HTR-8/SVneo (cell line): ENCODE data around the gene LRRC28.
"Not testable (repeated sequence)": the region's sequence is repeated elsewhere in the genome, so short reads cannot be mapped to it uniquely, and the experiment has no call there.

Experiments
- DNase-seq: peaks from one replicate; pipeline ENCODE4 v3.0.0; 2011; ENCODE audit warnings: low spot score, mixed read lengths; ENCODE audit not compliant: insufficient read length
- FAIRE-seq: peaks from 2 replicates; lab custom pipeline; 2011; peaks lifted over from hg19 to GRCh38; lab: Jason Lieb, UNC

LRRC28 gene

DNA sequence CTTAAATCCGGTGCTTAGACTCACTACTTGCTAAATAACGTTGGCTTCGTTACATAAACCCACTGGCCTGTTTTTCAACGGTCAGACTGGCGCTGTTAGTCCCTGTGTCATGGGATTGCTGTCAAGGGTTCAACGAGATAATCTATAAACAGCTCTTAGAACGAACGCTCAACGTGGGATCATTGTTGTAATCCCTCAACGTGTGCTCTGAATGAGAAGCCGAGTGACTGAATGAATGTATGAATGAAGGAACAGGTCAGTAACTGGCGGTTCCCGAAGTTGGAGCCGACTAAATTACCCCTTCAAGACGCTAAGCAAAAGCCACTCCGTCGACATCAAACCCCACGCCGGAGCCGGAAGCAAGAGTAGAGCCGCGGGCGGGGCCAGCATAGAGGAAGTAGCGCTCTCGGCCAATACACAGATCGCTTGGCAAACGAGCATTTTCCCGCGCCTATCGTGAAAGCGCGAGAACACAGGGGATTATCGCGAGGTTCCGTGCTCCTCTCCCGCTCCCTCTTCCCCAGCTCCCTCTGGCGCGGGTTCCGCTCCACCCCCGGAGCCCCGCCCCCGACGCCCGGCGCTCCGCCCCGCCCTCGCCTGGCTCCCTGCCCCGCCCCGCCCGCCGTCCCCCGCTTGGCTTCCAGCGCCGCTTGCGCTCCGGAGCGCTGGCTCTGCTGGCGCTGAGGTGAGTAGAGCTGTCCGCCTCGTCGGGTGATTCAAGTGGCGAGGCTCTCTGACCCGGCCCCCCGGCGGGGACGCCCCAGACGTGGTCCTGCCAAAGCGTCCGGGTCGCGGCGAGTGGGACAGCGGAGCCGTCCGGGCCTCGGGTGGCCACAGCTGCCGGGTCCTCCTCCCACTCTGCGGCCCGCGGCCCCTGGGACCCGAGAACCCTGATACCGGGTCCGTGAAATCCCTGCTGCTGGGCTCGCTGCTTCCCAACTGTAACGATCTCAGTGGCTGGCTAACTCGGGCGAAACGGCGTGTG is at the start of gene LRRC28:
LRRC28 (plus strand) TSS at position 625 of the 985 bp plus-strand sequence. CDS start 4,477 bp downstream, outside the sequence.
- FAIRE-seq: peak; percentile 89
- peak; percentile 94 for DNase-seq

DNA sequence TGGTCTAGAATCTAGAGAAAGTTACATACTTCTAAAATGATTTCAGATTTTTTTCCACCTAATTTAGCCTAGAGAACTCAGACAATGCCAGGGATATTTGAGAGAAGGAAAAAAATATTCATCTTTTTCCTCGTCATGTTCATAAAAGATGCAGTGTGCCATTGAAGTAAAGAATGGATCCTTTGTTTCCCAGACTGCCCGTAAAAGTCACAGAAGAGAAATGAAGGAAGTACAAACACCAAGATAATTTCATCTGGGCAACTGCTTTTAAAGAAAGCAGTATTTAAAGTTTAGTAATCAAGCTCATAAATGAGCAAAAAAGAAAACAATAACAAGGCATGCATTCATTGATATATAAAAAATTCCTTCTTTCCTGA is 49.1 kb upstream of the LRRC28 start:
- no peak for DNase-seq
- FAIRE-seq: no peak

DNA sequence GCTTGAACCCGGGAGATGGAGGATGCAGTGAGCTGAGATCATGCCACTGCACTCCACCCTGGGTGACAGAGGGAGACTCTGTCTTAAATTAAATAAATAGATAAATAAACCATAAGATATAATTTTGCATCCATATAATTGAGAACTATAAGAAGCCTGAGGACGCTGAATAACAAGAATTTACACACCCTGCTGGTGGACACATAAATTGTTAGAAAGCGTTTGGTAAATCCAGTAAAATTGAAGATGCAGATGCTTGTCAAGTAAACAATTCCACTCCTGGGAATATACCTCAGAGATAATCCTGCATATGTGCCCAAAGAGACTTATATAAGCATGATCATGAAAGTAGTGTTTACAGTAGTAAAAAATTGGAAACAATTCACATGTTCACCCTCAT is 43.6 kb upstream of the LRRC28 start:
- FAIRE-seq: no peak
- DNase-seq: no peak

DNA sequence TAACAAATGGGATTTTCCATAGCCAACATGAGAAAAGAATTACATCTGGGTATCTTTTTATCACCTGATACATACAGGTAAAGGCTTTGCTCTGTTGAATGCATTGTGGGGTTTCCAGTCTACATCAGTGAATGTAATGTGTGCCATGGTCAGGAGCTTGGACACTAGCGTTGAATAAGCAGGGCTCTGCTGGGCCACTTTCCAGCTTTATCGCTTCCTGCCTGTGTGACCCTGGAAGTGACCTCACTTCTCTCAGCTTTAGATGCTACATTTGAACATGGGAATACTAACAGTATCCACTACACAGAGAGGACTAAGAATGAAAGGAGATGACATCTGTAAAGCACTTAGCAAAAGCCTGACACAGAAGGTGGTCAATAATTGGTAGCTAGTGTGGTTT is 42.0 kb upstream of the LRRC28 start:
- FAIRE-seq: no peak
- no peak for DNase-seq

DNA sequence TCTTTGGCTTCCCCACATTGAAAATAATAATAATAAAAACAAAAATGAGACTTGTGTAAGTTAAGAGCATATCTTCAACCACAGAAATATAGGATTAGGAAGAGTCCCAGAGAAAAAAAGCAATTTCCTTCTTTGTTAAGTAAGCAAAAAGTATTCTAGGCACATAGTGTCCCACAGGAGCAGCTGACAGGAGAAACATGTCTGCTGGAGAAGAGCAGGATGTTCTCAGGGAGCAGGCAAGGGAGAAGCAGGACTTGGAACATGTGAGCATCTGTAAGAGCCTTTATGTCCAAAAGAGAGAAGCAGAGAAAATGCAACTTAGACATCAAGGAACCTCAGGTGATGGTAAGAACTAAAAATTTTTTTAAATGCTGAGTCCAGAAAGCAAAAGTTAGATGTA is 40.9 kb upstream of the LRRC28 start:
- DNase-seq: no peak
- no peak for FAIRE-seq

DNA sequence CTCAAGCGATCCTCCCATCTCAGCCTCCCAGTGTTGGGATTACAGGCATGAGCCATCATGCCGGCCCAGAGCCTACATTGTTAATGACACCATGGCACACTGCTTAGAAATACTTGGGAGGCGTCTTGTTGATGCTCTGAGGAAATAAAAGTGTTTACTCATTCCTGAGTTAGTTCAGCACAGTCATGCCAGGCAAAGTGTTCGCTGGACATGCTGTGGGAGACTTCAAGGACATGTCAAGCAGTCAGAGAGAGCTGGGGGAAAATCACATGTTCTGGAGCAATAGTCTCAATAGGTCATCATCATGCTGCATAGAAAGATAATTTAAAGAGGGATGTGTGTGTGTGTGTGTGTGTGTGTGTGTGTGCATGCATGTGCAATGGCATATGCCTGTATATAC is 39.4 kb upstream of the LRRC28 start:
- no peak for FAIRE-seq
- no peak for DNase-seq

DNA sequence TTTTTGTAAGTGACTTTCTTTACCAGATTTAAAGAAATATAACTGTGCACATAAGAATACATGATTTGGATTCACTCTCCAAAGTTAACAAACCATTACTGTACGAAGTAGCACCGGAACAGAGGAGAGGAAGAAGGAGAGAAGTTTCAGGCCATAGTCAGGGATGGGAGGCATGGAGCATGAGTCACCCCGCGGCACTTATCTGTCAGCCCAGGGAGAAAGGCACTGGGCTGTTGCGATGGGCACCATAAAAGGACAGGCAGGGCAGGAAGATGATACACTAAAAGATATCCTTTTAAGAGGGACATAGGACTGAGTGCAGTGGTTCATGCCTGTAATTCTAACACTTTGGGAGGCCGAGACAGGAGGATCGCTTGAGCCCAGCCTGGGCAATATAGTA is 38.9 kb upstream of the LRRC28 start:
- DNase-seq (peak; percentile 48), FAIRE-seq (peak; percentile 71)

DNA sequence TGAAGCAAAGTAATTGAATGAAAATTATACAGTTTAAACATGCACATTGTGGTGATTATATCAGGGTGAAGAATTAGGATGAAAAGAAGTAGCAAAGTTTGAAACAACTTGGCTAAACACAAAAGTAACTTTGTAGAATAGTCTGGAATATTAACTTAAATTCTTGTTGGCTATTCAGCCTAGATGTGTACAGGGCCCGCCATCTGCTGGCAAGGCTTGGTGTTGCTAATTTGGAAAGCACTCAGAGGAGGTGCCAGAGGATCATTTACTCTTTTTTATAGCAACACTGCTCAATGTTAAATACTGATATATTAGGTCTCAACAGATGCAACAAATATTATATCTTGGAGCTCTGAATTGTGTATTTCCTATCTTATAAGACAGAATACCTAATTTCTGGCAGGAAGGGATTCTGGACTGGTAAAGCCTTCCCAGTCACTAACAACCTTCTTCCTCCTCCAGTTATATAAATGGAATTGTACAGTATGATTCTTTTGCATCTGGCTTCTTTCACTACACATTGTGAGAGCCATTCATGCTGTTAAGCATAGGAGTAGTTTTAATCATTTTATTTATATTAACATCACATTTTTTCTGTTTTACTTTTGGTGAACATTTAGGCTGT is 38.0 kb upstream of the LRRC28 start:
- DNase-seq: peak; percentile 67
- no peak for FAIRE-seq

DNA sequence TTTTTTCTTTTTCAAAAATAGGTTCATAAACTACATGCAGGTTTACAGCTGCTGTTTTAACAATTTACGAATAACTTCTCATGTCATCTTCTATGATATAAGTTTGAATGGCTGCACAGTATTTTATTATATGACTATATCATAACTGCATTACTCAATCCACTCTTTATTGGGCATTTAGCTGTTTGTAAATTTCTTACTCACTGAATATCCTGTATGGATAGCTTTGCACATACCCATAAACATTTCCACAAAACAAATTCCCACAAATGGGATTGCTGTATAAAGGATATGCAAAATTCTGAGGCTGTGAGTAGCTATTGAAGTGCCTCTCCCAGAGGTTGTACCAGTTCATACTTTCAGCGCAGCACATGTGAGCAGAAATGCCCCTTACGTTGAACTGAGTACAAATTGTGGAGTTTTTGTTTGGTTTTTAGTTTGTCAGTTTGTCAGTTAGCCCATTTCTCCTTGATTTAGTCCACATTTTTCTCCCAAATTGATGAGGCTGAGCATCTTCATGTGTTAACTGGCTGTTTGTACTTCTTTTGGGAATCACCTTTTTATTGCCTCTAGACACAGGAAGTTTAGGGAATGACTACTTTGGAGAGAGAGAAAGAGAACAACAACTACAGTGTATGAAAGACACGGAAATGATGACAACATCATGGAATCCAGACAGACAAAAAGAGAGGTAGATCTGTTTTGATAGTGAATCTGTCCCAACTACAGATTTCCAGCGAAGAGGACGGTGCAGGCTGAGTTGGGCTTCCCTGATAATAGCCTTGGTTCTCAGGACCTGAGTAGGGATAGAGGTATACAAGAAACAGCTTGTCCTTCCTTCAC is 26.7 kb upstream of the LRRC28 start:
- FAIRE-seq: no peak

DNA sequence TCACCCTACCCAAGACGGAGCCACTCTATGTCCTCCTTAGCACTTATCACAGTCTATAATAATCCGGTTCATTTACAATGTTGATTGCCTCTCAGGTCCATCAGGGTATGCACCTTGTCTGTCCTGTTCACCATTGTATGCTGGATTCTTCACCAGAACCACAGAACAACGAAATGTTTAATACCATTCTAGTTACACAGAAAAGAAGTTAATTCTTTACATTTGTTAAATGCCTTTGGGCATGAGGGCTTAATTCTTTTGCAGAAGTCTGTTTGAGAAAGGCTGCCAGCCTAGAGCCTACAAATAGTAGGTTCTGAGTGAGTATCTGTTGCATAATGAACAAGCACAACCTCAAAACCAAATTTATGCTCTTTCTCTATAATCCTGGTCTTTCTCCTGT is 24.5 kb upstream of the LRRC28 start:
- DNase-seq: no peak
- no peak for FAIRE-seq

More for the DNA sequence above, 26.7 kb upstream of the LRRC28 start:
- no peak for DNase-seq

DNA sequence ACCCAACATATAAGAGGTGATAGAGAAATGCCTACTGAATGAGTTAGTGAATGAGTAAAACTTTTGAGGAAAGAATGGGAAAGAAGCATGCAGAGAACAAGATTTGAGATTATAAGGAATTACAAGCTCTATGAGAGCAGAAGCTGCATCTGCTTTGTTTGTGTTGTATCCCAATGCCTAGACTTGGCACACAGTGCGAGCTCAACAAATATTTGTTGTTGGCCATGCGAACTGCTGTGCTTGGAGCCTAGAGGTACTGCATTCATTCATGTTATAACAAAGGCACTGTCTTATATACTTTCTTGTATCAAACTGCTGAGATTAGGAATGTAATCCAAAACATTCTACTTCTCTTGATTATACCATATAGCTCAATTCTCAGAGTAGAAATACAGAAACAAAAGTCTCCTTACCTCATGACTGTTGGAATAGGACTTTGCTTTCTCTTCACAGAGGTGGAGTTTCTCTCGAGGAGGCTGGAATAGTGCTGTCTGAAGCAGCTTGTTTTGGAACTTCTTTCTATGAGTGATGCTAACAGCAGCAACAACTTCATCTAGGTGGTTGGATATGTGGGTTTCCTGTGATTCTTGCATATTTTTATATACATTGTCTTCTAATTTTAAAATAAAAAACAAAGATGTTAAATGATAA is 23.0 kb upstream of the LRRC28 start:
- no peak for DNase-seq
- no peak for FAIRE-seq

DNA sequence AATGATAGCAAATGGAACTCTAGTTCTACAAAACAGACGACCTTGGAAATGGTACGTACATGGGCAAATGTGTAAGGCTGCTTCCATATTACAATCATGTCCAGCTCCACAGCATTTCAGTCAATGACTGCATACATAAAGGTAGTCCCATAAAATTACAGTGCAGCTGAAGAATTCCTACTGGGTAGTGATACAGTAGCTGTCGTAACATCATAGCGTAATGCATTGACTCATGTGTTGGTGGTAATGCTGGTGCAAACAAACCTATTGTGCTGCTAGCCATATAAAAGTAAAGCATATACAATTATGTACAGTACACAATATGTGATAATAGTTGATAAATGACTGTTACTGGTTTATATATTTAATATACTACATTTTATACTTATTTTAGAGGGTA is 20.4 kb upstream of the LRRC28 start:
- DNase-seq (no peak), FAIRE-seq (no peak)

DNA sequence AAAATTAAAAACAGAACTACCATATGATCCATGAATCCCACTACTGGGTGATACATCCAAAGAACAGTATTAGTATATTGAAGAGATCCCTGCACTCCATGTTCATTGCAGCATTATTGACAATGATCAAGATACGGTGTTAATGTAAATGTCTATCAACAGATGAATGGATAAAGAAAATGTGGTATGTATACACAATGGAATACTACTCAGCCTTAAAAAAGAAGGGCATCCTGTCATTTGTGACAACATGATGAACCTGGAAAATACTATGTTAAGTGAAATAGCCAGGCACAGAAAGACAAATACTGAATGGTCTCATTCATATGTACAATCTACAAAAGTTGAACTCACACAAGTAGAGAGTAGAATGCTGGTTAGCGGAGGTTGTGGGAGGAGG is 18.5 kb upstream of the LRRC28 start:
- FAIRE-seq (no peak), DNase-seq (no peak)

DNA sequence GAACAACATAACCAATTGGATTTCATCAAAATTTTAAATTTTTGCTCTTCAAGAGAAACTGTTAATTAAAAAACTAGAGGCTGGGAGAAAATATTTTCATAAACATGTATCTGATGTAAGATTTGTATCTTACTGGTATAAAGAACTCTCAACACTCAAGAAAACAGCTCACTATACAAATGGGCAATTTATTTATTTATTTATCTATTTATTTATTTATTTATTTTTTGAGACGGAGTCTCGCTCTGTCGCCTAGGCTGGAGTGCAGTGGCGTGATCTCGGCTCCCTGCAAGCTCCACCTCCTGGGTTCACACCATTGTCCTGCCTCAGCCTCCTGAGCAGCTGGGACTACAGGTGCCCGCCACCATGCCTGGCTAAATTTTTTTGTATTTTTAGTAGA is 17.1 kb upstream of the LRRC28 start:
- not testable (repeated sequence) for FAIRE-seq, DNase-seq

DNA sequence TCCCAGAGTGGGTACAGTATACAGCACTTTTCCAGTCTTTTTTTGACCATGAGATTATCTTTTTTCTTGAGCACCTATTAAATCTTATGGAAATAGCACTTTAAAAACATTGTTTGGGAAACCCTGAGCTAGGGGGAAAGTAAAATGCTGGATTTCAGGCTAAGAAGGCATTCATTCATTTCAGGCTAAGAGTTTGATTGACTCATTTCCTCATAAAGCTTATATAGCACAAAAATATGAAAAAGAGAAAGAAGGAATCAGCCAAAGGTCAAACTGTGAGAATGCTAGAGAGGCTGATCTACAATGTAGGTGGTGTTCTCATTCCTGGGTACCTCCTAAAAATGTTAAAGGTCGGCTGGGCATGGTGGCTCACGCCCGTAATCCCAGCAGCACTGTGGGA is 12.4 kb upstream of the LRRC28 start:
- no peak for FAIRE-seq
- no peak for DNase-seq

DNA sequence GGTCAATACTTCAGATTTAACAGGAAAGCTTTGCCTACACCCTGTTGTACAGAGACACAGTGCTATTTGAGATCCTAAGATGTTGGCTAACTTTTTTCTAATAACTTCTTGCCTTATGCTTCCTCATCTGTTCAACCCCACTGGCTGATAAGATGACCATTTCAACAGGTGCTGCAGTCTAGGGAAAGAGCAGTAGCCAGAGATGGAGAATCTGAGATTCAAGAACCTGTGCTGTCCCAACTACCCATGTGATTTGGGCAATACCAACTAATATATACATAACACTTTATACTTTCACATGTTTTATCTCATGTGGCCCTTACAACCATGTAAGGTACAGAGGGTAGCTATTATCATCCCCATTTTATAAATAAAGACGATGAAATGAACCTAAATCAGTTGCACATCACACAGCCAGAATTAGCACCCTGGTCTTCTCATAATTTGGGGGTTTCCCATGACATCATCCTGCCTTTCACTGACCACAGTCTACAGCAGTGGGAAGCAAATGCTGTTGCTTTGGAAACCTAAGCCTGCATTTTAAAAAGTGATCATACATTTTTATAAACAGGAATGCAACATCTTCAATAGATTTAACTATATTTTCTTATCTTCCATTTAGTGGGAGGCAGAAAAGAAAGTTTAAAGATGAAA is 11.6 kb upstream of the LRRC28 start:
- DNase-seq (no peak), FAIRE-seq (no peak)

DNA sequence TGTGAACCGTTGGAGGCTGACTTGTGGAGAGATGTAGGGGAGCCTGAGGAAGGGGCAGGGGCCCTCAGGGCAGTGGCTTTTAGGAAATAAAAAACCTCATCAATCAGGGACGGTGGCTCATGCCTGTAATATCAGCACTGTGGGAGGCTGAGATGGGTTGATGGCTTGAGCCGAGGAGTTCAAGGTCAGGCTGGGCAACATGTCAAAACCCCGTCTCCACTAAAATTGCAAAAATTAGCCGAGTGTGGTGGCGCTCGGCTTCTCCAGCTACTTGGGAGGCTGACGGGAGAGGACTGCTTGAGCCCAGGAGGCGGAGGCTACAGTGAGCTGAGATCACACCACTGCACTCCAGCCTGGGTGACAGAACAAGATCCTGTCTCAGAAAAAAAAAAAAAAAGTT is 9.5 kb upstream of the LRRC28 start:
- DNase-seq: no peak
- no peak for FAIRE-seq

DNA sequence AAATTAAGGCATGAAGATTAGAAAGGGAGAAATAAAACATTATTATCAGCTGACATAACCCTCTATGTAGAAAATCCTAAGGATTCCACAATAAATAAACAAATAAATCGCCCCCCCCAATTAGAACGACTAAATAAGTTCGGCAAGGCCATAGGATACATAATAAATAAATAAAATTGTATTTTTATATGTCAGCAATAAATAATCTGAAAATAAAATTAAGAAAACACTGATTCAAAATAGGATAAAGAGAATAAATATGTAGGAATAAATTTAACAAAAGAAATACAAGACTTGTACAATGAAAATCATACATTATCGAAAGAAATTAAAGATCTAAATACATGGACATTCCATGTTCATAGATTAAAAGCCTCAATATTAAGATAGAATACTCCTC is 7.0 kb upstream of the LRRC28 start:
- FAIRE-seq (no peak), DNase-seq (no peak)

DNA sequence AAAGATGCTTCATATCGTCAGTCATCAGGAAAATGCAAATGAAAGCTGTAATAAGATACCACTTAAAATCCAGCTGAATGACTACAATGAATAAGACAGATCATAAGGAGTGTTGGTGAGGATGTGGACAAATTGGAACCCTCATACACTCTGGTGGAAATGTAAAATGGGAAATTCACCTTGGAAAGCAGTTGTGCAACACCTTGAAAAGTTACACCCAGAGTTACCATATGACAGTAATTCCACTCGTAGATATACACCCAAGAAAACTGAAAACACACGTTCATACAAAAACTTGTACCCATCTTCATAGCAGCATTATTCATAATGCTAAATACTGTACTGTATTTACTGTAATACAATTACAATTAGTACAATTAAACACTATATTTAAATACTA is 4.2 kb upstream of the LRRC28 start:
- FAIRE-seq (no peak), DNase-seq (no peak)
